Measurements from ENCODE around the gene FBP2.
"Not testable (repeated sequence)": the region's sequence is repeated elsewhere in the genome, so short reads cannot be mapped to it uniquely, and the experiment has no call there.

FBP2 gene

DNA sequence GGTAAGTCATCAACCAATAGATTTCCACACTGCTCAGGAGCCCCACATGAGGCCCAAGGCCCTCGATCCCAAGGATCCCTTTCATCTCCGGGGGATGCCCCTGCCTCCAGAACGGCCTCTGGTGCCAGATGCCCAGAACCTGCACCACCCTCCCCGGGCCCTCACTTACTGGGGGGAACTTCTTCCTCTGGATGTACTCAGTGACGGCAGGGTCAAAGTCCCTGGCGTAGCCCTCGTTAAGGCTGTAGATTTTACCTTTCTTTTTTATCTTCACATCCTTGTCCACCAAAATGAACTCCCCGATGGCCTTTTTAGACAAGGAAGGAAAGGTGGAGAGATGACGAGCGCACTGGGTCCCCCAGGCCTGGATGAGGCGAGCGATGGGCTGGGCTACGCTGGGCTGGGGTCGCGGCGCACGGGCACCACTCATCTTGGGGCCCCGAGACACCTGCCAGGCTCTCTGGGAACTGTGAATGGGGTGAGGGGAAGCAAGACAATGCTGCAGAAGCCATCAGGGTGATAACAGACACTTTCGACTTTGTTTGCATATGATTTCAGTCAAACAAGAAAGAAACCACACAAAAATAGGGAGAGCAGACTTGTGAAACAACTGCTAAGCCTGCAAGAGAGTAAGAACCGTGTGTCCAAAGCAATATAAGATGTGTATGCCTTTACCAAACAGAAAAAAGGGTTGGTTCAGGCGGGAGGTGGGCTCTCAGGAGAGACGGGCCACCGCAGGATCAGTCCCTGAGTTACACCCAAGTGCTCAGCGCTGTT is 13.2 kb upstream of the FBP2 start:
- DNase-seq (ENCODE audit: low spot score), result no peak

DNA sequence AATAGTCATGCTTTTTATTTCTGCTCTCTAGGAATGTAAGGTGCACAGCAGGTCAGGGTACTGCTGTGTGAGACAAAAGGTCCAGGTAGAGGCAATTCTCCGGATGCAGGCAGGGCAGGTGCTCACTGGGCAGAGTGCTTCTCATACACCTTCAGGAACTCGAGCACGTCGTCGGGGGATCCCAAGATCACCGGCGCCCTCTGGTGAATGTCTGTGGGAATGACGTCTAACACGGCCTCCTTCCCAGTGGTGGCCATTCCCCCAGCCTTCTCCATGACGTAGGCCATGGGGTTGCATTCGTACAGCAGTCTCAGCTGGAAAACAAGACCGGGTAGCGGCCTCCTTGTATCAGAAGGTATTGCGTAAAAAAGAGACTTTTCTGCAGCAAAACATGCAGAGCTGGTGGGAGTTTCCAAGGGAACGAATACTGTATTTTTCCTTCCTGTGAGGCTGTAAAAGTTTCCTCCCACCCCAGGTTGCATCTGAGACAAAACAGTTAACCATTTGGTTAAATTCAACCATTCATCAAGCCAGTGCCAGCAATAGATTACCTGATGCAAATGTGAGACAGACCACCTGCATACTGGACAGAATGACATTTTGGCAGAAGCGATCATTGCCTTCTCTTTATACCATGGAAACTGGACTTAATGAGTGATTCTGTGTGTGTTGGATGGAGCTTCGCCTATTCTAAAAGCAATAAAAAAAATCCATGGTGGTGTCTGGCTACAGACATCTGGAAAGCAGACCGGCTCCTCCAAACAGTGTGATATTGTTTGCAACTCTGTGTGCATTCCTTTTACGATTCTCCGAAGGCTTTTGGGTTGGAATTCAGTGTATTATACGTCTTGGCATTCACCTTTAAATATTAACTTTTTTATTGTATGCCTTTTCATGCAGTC is 9.9 kb upstream of the FBP2 start:
- DNase-seq (ENCODE audit: low spot score), result peak; percentile 74

DNA sequence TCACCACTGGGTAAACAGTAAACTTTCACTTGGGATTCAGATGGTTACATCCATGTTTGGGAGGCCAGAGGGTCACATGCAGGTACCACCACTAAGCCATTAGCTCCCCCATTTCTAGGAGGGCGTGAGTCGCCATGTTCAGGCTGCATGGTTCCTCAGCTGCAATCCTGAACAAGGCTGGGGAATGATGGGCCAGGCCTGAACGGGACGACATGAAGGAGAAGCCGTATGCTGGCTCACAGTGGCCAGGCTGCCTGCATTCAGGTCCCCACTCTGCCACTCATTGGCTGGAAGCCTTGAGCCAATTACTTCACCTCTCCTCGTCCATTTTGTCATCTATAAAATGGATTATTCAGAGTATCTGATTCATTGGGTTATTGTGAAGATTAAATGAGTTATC is 9.0 kb upstream of the FBP2 start:
- no peak for DNase-seq (ENCODE audit: low spot score)

DNA sequence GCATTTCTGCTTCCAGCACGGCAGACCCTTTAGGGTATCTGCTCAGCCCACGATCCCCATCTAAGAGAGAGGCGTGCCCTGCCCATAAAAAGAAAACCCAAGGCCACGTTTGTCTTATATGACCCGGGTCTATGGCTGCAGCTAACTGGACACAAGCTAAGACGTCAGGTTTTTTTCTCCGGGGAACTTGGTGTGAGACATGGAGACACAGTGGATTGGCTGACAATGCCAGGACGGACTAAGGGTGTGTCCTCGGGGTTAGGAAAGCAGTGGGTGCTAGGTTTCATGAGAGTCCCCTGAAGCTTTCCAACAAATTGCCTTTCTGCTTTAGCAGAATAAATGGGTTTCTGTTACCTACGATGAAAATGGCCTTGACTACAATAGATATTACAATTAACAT is 7.1 kb upstream of the FBP2 start:
- no peak for DNase-seq (ENCODE audit: low spot score)

DNA sequence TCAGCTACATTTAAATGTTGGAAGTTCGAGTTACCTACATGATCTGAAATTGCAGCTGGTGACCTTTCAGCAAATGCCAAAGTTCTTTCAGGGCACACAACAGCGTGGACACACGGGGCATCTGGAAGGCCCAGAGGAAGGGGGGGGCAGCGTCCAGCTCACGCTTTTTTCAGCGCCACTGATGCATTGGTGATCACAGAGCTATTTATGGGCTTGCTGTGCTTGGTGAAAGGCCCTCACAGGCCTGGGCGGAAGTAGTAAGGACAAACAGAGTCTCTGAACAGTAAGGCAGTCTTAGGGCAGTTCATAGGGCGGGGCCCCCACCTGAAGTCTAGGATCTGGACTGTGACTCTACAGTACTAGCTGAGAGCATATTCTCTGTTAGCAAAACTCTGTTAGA is 6.6 kb upstream of the FBP2 start:
- DNase-seq (ENCODE audit: low spot score), result no peak

DNA sequence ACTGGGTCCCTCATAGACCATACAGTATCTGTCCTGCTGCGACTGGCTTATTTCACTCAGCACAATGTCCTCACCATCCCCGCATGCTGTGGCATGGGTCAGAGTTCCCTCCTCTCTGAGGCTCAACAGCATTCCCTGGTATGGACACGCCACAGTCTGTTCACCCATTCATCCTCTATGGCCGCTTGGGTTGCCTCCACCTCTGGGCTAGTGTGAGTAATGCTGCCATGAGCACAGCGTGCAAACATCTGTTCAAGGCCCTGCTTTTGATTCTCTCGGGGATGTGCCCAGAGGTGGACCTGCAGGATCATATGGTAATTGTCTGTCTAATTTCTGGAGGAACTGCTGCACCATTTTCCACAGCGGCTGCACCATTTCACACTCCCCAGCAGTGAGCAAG is 5.5 kb upstream of the FBP2 start:
- DNase-seq (ENCODE audit: low spot score), result no peak

DNA sequence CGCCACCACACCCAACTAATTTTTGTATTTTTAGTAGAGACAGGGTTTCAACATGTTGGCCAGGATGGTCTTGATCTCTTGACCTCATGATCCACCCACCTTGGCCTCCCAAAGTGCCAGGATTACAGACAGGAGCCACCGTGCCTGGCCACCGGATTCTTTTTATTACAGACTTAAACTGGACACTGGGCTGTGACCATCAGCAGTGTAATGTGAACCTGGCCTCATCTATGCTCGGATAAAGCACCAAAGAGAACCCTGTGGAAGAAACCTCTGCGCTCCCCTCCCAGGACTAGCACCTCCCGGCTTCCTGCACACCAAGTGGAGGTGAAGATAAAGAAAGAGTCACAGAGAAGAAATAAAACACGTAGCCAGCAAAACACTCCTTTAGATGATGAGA is 941 bp downstream of the FBP2 start:
- not testable (repeated sequence) for DNase-seq (ENCODE audit: low spot score)

DNA sequence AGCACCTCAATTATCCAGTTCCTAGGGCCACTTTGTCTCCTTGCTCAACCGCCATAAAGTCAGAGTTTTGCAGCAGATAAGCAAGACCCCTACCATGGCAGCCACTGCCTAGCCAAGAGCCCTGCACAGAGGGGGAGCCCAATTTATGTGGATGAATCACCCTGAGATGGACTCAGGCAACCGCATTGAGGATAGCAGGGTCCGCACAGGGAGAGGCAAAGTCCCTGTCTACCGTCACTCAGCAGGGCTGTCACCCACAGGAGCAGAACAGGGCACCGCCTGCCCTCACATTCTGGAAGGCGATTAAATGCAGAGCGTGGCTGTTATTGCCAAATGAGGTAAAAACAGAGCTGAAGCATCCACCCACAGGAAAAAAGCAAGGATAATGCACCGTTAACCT is 1.7 kb downstream of the FBP2 start:
- no peak for DNase-seq (ENCODE audit: low spot score)

DNA sequence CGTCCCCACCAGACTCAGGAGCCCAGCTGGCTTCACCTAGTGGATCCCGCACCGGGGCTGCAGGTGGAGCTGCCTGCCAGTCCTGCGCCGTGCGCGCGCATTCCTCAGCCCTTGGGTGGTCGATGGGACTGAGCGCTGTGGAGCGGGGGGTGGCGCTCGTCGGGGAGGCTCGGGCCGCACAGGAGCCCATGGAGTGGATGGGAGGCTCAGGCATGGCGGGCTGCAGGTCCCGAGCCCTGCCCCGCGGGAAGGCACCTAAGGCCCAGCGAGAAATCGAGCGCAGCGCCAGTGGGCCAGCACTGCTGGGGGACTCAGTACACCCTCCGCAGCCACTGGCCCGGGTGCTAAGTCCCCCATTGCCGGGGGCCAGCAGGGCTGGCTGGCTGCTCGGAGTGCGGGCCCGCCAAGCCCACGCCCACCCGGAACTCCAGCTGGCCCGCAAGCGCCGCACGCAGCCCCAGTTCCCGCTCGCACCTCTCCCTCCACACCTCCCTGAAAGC is 2.5 kb downstream of the FBP2 start:
- DNase-seq (ENCODE audit: low spot score), result not testable (repeated sequence)

DNA sequence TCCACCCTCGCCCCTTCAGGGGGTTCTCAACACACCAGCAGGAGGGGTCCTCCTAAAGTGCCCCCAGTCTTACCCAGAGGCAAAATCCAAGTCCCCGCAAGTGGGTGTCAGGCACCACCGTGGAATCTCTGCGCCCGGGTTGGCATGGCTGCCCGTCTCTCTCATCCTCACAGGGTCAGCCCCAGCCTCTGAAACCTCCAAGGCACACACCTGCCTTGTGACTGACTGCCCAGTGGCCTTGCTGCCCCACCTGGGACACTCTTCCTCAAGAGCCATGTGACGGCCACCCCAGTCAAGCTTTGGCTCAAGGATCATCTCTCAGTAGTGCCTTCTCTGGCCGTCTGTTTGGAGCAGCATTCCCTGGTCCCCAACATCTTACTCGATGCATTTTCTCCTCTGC is 4.9 kb downstream of the FBP2 start:
- DNase-seq (ENCODE audit: low spot score), result no peak

DNA sequence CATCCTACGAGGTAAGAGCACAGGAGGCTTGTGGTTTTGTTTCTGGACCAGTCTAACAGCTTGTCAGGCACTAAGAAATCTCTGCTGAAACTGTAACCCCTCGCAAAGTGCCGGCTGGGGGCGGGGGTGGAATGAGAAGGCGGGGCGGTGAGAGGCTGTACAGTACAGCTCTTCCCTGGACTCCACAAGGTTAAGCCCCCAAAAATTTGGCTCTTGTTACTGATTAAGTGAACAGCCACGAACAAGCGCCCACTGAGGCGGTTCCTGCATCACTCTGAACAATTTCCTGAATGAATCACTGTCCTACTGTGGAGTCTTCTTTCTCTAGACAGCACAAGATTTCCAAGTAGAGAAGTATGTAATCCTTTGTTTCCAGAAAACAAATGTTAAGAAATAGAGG is 6.8 kb downstream of the FBP2 start:
- DNase-seq (ENCODE audit: low spot score), result peak; percentile 68

DNA sequence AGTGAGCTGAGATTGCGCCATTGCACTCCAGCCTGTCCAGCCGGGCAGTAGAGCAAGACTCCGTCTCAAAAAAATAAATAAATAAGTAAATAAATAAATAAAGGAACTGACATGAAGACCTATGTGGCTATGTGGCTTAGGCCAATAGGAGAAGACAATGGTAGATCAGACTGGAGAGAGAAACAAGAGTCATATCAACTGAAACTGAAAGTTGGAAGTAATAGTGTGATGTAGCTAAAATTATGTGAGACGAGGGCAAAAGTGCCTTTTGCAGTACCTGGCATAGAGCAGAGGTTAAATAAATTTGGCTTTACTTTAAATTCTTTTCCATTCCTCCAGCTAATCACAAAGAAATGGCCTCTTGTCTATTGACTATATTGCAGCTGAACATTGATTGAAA is 7.3 kb downstream of the FBP2 start:
- peak; percentile 18 for DNase-seq (ENCODE audit: low spot score)

DNA sequence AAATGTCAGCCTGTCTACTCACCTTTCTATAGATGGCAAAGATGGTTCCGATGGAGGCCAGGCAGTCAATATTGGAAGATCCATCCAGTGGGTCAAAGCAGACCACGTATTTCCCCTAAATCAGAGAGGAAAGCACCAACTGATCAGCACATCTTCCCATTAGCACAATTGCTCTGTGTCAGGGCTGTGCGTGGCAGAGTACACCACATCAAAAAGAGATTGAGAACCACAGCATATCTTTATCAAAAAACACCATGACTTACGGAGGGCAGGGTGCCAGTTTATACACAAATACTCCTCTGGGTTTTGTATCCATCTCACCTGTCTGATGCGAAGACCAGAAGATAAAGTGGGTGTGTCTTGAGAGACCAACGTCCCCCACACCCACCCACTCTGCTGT is 9.1 kb downstream of the FBP2 start:
- no peak for DNase-seq (ENCODE audit: low spot score)

DNA sequence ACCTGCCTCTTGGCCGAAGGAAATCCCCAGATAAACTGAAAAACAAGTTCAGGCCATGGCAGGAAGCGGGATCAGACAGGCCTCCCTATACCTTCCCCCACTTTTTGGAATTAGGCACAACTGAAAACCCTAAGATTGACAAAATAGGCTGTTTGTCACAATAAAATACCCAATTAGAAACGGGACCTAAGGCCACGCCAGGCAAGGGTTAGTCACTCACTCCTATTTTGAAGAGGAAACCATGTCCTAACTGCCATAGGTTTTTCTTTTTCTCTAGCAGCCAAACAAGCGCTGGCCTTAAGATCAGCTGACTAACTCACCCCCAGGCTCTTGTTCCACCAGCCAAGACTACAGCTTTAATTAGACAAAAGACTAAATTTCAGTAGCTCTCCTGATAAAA is 11.9 kb downstream of the FBP2 start:
- no peak for DNase-seq (ENCODE audit: low spot score)

DNA sequence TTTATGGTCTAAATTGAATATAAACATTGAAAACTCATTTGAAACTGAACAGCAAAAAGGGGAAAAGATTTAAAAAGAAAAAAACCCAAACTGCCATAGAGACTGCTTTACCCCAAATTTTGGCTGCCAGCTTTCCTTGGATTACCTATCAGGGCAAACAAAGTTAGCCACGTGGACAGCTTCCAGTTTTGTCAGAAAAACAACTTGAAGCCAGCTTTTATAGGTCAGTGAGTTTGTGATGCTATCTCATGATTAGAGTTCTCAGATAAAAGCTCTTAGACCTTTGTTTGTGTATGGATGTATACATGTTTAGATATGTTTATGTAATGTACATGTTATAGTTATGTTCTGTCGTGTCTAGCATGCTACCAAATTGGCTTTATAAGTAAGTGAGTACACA is 16.1 kb downstream of the FBP2 start:
- no peak for DNase-seq (ENCODE audit: low spot score)

DNA sequence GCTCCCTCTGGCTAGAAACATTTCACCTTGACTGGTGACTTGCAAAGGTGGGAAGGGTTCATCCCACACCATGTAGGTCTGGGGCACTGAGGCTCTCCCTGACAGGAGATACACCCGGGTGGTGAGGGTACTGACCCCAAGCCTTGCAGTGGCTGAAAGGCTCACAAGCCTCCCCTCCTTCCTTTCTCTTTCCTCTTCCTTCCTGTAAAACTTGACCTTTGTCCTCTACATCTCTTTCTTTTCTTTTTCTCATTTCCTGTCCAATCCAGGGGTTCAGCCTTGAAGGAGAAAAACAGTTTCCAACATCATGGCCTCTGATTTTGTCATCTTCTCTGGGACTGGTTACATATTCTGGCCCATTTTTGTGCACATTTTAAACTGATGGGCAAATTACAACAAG is 16.6 kb downstream of the FBP2 start:
- DNase-seq (ENCODE audit: low spot score), result no peak

DNA sequence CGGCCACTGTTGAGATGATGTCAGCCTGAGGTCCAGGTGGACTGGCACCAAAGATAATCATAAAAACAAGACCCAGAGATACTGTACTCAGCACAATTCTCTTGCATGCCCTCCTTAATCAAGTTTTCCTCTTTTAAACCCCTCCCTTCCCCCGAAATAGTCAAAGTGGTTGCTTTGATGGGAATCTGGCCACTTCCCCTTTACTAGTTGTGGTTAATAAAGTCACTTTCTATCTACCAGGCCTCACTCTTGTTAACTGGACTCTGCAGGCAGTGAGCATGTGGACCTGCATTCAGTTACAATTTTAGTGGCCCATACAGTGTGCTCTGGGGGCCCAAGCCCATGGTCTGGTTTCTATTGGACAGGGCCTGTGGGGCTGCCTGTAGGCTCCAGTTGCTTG is 17.5 kb downstream of the FBP2 start:
- DNase-seq (ENCODE audit: low spot score), result no peak

DNA sequence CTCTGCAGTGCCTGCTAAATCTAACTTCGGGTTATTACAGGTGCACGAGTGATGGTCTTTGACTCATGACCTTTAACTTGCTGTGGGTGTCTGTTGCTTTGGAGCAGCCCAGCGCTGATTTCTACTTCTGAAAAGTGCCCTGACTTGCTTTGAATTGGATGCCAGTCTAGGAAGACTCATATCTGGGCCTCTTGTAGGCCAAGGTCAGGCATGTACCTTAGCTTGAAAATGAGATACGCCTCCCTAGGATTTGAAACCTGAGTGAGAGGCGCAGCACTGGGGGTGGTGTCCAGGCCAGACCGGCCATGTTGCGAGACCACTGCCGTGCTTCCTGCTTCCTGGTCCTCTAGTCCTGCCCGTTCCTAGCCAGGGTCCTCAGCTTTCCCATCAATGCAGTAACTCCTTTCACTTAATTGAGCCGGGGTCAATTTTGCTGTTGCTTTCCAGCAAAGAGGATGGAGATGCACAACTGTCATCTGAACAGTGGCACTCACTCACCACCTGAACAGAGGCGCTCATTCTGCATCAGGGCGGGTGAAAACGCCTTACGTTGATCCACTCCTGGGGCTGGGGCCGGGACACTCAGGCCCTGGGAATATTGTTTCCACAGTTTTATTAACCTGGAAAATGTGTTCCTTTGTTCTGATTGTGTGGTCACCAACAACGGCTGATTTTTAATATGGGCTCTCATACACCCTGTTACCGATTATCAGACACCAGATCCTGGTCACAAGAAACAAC is 24.5 kb downstream of the FBP2 start:
- DNase-seq (ENCODE audit: low spot score), result no peak

DNA sequence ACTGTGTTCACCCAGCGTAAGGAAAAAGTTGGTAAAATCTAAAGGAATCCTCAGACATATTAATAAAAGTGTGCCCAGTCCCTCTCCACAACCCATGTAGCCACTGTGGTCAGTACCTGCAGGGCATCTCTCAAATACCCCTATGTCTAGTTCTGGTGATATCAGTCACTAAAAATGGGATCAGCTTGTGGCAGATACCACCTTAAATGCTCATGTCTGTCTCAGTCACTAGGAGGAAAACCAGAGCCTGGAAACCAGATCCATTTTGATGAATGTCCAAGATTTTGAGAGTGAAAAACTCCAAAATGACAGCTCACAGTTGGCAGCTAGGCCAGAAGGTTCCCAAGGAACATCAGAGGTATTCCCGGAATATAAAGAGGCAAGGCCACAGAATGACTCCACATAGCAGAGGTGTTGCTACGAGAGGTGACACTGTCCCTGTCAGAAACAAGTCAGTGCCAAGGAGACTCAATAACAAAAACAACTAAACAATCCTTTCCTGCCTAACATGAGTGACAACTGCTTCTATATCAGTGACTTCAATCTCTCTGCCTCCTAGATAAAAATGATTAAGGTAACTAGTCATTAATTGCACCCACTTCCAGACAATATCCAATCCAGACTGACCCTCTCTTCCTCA is 25.3 kb downstream of the FBP2 start:
- no peak for DNase-seq (ENCODE audit: low spot score)

DNA sequence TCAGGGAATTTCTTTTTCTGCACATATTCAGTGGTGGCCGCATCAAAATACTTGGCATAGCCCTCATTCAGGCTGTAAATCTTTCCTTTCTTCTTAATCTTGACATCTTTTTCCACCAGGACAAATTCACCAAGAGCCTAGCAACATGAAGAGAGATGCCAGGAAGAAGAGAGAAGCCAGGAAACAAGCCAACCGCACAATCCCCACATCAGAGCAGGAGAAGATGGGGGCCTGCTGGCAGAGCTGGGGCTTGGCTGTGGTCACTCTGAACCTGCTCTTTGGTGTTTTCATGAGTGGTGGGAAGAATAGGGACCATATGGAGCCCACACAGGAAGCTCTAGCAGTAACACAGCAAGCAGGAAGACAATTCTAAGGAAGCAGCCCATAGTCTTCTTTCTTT is 26.4 kb downstream of the FBP2 start:
- DNase-seq (ENCODE audit: low spot score), result no peak

DNA sequence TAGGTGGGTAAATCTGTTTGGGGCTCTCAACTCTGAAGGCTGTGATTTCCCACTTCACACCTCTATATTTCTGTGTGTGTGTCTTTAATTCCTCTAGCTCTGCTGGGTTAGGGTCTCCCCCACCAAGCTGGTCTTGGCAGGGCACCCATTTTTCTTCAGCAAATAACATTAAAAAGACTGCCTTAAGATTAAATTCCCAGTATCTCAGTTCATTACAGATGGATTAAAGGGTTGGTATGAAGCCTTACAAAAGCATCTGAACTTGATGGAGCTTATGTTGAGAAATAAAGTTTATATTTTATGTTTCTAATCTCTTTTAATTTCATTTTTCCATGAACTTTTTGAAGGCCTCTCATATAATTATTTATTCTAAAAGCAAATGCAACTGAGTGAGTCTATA is 27.1 kb downstream of the FBP2 start:
- DNase-seq (ENCODE audit: low spot score), result no peak

DNA sequence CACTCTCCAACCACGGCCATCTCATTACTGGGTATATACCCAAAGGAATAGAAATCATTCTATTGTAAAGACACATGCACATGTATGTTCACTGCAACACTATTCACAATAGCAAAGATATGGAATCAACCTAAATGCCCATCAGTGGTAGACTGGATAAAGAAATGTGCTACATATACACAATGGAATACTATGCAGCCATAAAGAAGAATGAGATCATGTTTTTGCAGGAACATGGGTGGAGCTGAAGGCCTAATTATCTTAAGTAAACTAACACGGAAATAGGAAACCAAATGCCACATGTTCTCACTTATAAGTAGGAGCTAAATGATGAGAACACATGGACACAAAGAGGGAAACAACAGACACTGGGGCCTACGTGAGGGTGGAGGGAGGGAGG is 29.3 kb downstream of the FBP2 start:
- not testable (repeated sequence) for DNase-seq (ENCODE audit: low spot score)
